ENCODE data around the gene IGFL4. TPM values are rescaled to one million over a fixed set of nuclear protein-coding genes. Genes with fewer than 3 reads are reported as not detected.

Gene IGFL4
- 3.1 TPM for total RNA-seq

DNA sequence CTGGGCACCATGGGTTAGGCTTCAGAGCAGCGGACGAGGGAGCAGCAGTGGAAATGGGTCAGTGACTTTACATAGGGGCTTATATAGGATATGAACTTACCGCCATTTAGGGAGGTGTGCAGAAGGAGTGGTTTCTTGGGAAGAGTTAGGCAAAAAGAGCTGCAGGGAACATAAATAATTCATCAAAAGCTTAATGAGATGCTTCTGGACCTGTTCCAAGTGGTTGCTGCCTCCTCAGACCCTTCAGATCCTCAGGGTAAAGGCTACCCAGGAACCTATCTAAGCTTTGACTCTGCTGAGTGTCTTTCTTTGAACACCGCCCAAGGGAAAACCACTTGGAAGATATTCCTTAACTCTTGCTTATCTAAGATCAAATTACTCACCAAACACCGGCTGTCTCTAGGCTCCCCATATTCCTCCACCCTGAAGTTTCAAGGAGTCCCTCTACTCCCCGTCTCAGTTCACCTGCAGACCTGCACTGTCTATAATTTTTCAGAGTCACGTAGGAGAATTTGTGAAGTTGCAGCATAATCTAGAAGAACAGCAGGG, at the start of gene IGFL4:
TSS of gene IGFL4 (minus strand) at position 51 of the 549 bp plus-strand sequence. CDS start at position 11, 40 bp downstream.
- Histone ChIP-seq H3K9me3 (ENCODE audit: control insufficient read depth in 3 of 3, low read length in 3 of 3) (no peaks in the 10 kb centered on the region), H3K36me3 (ENCODE audit: control insufficient read depth in 3 of 3, insufficient read depth in 3 of 3, low read length in 3 of 3) (no peaks in the 10 kb centered on the region), H3K4me3 (ENCODE audit: low read length in 3 of 3) (no peak within 1 kb of the TSS), H3K9ac (ENCODE audit: low read depth in 1 of 3, low read length in 3 of 3) (no peak within 1 kb of the TSS), H3K27ac (ENCODE audit: low read depth, low read length) (no peak within 1 kb of the TSS), H3K4me1 (ENCODE audit: control insufficient read depth in 3 of 3, insufficient read depth in 3 of 3, low read length in 3 of 3) (peaks cover 0 to 2% (median 0%) of the 10 kb centered on the region in 3 donors), H3K27me3 (ENCODE audit: control insufficient read depth in 3 of 3, insufficient read depth in 3 of 3, low read length in 3 of 3) (peaks cover 10 to 35% (median 35%) of the 10 kb centered on the region in 3 donors)

DNA sequence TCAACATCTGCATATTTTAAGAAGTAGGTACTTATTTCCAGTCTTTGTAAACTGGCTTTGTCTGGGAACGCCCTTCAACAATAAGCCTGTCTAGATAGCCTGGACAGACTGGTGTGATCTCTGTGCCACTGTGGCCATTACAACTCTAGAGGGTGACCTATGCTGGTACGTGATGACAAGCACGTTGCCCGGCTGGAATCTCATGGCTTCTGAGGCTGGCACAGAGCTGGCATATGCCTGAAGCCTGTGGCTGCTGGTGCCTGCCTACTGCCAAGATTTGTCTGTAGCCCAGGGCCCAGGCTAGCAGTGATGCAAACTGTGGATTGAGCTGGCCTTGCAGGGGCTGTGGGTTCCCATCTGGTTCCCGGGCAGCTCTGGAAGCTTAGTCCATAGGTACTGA, 49.6 kb upstream of the IGFL4 start:
- Histone ChIP-seq H3K36me3 (ENCODE audit: control insufficient read depth in 3 of 3, insufficient read depth in 3 of 3, low read length in 3 of 3) (no peaks in the 10 kb centered on the region), H3K27ac (ENCODE audit: low read depth, low read length) (no peak overlapping the region), H3K9me3 (ENCODE audit: control insufficient read depth in 3 of 3, low read length in 3 of 3) (peaks cover 4 to 15% (median 8%) of the 10 kb centered on the region in 3 donors), H3K27me3 (ENCODE audit: control insufficient read depth in 3 of 3, insufficient read depth in 3 of 3, low read length in 3 of 3) (peaks cover 0 to 14% (median 5%) of the 10 kb centered on the region in 3 donors), H3K9ac (ENCODE audit: low read depth in 1 of 3, low read length in 3 of 3) (no peak overlapping the region), H3K4me3 (ENCODE audit: low read length in 3 of 3) (no peak overlapping the region), H3K4me1 (ENCODE audit: control insufficient read depth in 3 of 3, insufficient read depth in 3 of 3, low read length in 3 of 3) (no peaks in the 10 kb centered on the region)

DNA sequence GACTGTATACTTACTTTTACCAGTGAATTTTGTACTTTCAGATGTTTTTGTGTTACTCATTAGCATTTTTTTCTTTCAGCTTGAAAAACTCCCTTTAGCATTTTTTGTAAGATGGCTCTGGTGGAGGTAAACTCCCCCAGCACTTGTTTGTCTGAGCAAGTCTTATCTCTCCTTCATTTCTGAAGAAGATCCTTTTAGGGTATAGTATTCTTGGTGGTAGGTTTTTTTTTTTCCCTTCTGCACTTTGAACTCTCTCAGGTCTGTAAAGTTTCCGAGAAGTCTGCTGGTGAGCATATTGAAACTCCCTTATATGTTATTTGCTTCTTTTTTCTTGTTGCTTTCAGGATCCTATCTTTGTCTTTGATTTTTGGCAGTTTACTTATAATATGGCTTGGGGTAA, 48.6 kb upstream of the IGFL4 start:
- Histone ChIP-seq H3K4me1 (ENCODE audit: control insufficient read depth in 3 of 3, insufficient read depth in 3 of 3, low read length in 3 of 3) (no peaks in the 10 kb centered on the region), H3K36me3 (ENCODE audit: control insufficient read depth in 3 of 3, insufficient read depth in 3 of 3, low read length in 3 of 3) (no peaks in the 10 kb centered on the region), H3K27ac (ENCODE audit: low read depth, low read length) (no peak overlapping the region), H3K27me3 (ENCODE audit: control insufficient read depth in 3 of 3, insufficient read depth in 3 of 3, low read length in 3 of 3) (peaks cover 0 to 14% (median 5%) of the 10 kb centered on the region in 3 donors), H3K9me3 (ENCODE audit: control insufficient read depth in 3 of 3, low read length in 3 of 3) (peaks cover 4 to 15% (median 8%) of the 10 kb centered on the region in 3 donors), H3K4me3 (ENCODE audit: low read length in 3 of 3) (no peak overlapping the region), H3K9ac (ENCODE audit: low read depth in 1 of 3, low read length in 3 of 3) (no peak overlapping the region)

DNA sequence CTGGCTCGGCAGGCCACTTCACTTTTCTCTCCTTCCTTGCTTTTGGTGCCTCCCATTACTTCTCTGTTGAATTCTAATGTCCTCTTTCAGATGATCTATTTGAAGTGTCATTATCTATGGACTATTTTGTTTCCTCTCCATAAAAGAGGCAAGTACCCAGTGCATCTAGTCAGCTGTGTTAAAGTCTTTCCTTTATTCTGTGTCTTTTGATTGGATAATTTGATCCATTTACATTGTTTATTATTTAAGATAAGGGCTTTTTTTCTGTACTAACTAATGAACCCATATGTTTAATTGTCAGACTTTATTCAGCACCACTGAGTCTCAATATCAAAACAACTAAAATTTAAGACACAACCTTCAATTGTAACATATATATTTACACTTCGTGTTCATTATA, 47.3 kb upstream of the IGFL4 start:
- Histone ChIP-seq H3K4me1 (ENCODE audit: control insufficient read depth in 3 of 3, insufficient read depth in 3 of 3, low read length in 3 of 3) (no peaks in the 10 kb centered on the region), H3K4me3 (ENCODE audit: low read length in 3 of 3) (no peak overlapping the region), H3K27me3 (ENCODE audit: control insufficient read depth in 3 of 3, insufficient read depth in 3 of 3, low read length in 3 of 3) (peaks cover 0 to 14% (median 5%) of the 10 kb centered on the region in 3 donors), H3K27ac (ENCODE audit: low read depth, low read length) (no peak overlapping the region), H3K9ac (ENCODE audit: low read depth in 1 of 3, low read length in 3 of 3) (no peak overlapping the region), H3K36me3 (ENCODE audit: control insufficient read depth in 3 of 3, insufficient read depth in 3 of 3, low read length in 3 of 3) (no peaks in the 10 kb centered on the region), H3K9me3 (ENCODE audit: control insufficient read depth in 3 of 3, low read length in 3 of 3) (peaks cover 4 to 15% (median 8%) of the 10 kb centered on the region in 3 donors)

DNA sequence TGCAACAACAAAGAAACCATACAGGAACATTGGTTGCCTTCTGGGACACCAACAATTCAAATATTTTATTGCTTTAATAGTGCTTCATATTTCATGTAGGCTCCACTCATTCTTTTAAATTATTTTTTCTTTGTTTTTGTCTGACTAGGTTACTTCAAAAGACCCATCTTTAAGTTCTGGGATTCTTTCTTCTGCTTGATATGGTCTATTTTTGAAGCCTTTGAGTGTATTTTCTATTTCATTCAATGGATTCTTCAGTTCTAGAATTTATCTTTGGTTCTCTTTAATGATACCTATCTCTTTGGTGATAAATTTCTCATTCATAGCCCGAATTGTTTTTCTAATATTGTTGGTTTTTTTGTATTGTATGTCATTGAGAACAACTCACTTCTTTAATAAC, 45.1 kb upstream of the IGFL4 start:
- H3K27me3 ChIP-seq (ENCODE audit: control insufficient read depth in 3 of 3, insufficient read depth in 3 of 3, low read length in 3 of 3), result peaks cover under 1 to 12% (median 11%) of the 10 kb centered on the region in 3 donors
- no peak overlapping the region for H3K9ac ChIP-seq (ENCODE audit: low read depth in 1 of 3, low read length in 3 of 3)
- H3K4me1 ChIP-seq (ENCODE audit: control insufficient read depth in 3 of 3, insufficient read depth in 3 of 3, low read length in 3 of 3), result no peaks in the 10 kb centered on the region
- no peak overlapping the region for H3K4me3 ChIP-seq (ENCODE audit: low read length in 3 of 3)
- H3K9me3 ChIP-seq (ENCODE audit: control insufficient read depth in 3 of 3, low read length in 3 of 3), result peaks cover 4 to 15% (median 8%) of the 10 kb centered on the region in 3 donors
- H3K36me3 ChIP-seq (ENCODE audit: control insufficient read depth in 3 of 3, insufficient read depth in 3 of 3, low read length in 3 of 3), result no peaks in the 10 kb centered on the region
- H3K27ac ChIP-seq (ENCODE audit: low read depth, low read length), result no peak overlapping the region

DNA sequence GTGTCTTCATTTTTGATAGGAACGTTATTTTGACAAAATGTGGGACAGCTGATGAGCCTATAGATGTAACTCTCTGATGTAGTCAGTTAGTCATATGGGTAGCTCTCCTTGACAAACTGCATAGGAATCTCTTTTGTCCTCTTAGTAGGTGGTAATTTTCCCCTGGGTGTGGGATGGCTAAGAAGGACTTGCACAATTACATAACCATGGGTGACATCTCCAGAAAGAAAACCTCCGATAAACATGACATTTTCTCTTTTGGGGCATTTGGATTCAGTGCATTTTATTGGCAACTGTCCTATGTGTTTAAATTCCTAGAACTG, 41.9 kb upstream of the IGFL4 start:
- H3K4me1 ChIP-seq (ENCODE audit: control insufficient read depth in 3 of 3, insufficient read depth in 3 of 3, low read length in 3 of 3), result peaks cover 0 to 2% (median 0%) of the 10 kb centered on the region in 3 donors
- H3K27ac ChIP-seq (ENCODE audit: low read depth, low read length), result no peak overlapping the region
- H3K9ac ChIP-seq (ENCODE audit: low read depth in 1 of 3, low read length in 3 of 3), result no peak overlapping the region
- H3K27me3 ChIP-seq (ENCODE audit: control insufficient read depth in 3 of 3, insufficient read depth in 3 of 3, low read length in 3 of 3), result peaks cover 18 to 31% (median 23%) of the 10 kb centered on the region in 3 donors
- H3K36me3 ChIP-seq (ENCODE audit: control insufficient read depth in 3 of 3, insufficient read depth in 3 of 3, low read length in 3 of 3), result no peaks in the 10 kb centered on the region
- H3K4me3 ChIP-seq (ENCODE audit: low read length in 3 of 3), result no peak overlapping the region
- H3K9me3 ChIP-seq (ENCODE audit: control insufficient read depth in 3 of 3, low read length in 3 of 3), result peaks cover under 1 to 12% (median 6%) of the 10 kb centered on the region in 3 donors

DNA sequence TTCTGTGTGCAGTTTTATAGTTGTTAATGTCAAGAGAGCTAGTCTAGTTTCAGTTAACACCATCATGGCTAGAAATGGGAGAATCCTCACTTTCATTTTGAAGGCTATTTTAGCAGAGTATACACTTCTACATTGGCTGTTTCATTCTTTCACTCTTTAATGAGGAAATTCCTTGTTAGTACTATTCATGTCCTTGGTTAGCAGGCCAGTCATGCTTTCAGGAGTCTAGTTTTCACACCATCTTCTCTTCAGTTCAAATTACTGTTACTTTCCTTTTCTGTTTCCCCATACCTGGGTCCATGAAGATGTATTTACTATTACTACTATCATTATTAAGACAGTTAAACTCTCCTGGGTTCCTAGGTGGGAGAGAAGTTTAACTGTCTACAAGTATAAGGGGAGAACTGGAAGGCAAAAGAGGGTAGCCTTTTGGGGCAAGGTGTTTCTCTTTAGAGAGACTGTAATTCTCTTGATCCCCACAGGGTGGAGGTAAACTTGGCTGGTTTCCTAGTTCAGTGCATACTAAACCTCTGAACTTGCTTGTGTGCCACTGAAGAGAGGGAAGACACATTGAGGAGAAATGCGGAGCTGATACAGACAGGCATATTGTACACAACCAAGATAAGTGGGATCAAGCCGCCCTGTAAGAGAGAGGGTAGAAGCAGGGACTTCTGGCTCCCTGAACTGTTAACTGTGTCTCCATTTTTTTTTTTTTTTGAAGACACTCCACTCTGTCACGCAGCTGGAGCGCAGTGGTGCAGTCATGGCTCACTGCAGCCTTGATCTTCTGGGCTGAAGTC, 41.3 kb upstream of the IGFL4 start:
- no peak overlapping the region for H3K27ac ChIP-seq (ENCODE audit: low read depth, low read length)
- peaks cover 20 to 34% (median 29%) of the 10 kb centered on the region in 3 donors for H3K27me3 ChIP-seq (ENCODE audit: control insufficient read depth in 3 of 3, insufficient read depth in 3 of 3, low read length in 3 of 3)
- peaks cover 0 to 7% (median 3%) of the 10 kb centered on the region in 3 donors for H3K9me3 ChIP-seq (ENCODE audit: control insufficient read depth in 3 of 3, low read length in 3 of 3)
- no peak overlapping the region for H3K4me3 ChIP-seq (ENCODE audit: low read length in 3 of 3)
- no peaks in the 10 kb centered on the region for H3K36me3 ChIP-seq (ENCODE audit: control insufficient read depth in 3 of 3, insufficient read depth in 3 of 3, low read length in 3 of 3)
- H3K4me1 ChIP-seq (ENCODE audit: control insufficient read depth in 3 of 3, insufficient read depth in 3 of 3, low read length in 3 of 3), result peaks cover 0 to 4% (median 3%) of the 10 kb centered on the region in 3 donors
- H3K9ac ChIP-seq (ENCODE audit: low read depth in 1 of 3, low read length in 3 of 3), result no peak overlapping the region

DNA sequence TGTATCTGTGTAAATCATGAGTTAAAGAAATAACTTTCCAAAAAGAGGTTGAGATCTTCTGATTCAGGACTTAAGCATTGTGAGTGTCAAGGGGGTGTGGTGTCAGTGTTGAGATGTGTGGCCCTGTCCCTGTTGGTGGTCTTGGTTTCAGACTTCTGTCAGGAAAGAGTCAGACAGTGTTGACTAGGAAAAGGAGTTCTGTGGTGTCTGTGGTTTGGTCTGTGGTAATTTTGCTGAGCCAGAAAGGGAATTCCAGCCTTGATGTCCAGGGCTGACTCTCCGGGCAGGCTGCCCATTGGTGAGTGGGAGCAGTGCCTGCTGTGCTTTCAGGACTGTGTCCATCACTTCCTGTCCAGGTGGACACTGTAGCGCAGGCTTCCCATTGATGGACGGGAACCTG, 39.8 kb upstream of the IGFL4 start:
- H3K4me1 ChIP-seq (ENCODE audit: control insufficient read depth in 3 of 3, insufficient read depth in 3 of 3, low read length in 3 of 3), result peaks cover 0 to 8% (median 4%) of the 10 kb centered on the region in 3 donors
- H3K4me3 ChIP-seq (ENCODE audit: low read length in 3 of 3), result no peak overlapping the region
- H3K27ac ChIP-seq (ENCODE audit: low read depth, low read length), result no peak overlapping the region
- H3K27me3 ChIP-seq (ENCODE audit: control insufficient read depth in 3 of 3, insufficient read depth in 3 of 3, low read length in 3 of 3), result peaks cover 30 to 43% (median 42%) of the 10 kb centered on the region in 3 donors
- no peaks in the 10 kb centered on the region for H3K9me3 ChIP-seq (ENCODE audit: control insufficient read depth in 3 of 3, low read length in 3 of 3)
- H3K9ac ChIP-seq (ENCODE audit: low read depth in 1 of 3, low read length in 3 of 3), result no peak overlapping the region
- H3K36me3 ChIP-seq (ENCODE audit: control insufficient read depth in 3 of 3, insufficient read depth in 3 of 3, low read length in 3 of 3), result no peaks in the 10 kb centered on the region

GRCh38 chr19:46079576-46079975, 38.8 kb upstream of the IGFL4 start:
- H3K36me3 ChIP-seq (ENCODE audit: control insufficient read depth in 3 of 3, insufficient read depth in 3 of 3, low read length in 3 of 3), result no peaks in the 10 kb centered on the region
- H3K27ac ChIP-seq (ENCODE audit: low read depth, low read length), result no peak overlapping the region
- no peak overlapping the region for H3K9ac ChIP-seq (ENCODE audit: low read depth in 1 of 3, low read length in 3 of 3)
- peaks cover 0 to 8% (median 4%) of the 10 kb centered on the region in 3 donors for H3K4me1 ChIP-seq (ENCODE audit: control insufficient read depth in 3 of 3, insufficient read depth in 3 of 3, low read length in 3 of 3)
- peaks cover 32 to 49% (median 43%) of the 10 kb centered on the region in 3 donors for H3K27me3 ChIP-seq (ENCODE audit: control insufficient read depth in 3 of 3, insufficient read depth in 3 of 3, low read length in 3 of 3)
- no peak overlapping the region for H3K4me3 ChIP-seq (ENCODE audit: low read length in 3 of 3)
- H3K9me3 ChIP-seq (ENCODE audit: control insufficient read depth in 3 of 3, low read length in 3 of 3), result no peaks in the 10 kb centered on the region
